GM04504 (cell line): ENCODE data around the gene TNNT1.

Experiments
- DNase-seq: peaks from one replicate; pipeline ENCODE4 v3.0.0-alpha.2; 2012; ENCODE audit warnings: low read depth

Gene TNNT1

DNA sequence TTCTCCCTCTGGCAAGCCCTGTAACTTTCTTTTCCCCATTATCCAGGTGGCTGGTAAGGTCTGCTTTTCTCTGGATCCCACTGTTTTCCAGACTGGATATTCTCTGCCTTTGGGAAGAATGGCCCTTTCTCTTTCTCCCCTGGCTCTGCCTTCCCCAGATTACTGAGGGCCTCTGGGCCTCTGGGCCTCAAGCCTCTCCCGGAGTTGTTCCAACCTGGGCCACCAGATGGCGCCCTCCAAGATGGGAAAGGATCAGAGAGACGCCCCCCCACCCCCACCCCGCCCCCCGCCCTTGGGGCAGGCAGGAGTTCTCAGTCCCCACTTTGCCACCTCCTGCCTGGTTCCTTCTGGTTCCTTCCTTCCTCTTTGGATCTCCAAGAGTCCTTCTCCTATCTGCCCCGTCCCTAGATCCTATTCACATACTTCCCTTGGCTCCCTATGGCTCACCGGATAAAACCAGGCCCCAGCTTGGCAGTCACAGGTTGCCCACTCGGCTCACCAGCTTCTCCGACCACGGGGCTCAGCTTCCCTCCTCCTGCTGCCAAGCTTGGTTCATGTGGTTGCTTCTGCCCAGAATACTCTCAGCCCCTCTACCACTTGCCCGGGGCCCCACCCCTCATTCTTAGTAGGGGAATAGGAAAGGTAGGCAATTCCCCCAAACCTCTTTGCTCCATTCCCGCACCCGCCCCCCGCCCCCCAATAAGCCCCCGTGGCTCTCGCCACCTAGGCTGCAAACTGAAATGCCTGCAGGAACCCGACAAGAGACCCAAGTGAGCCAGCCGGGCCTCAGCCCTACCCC lies 60.3 kb downstream of the TNNT1 start:
- peak; percentile 27 for DNase-seq

DNA sequence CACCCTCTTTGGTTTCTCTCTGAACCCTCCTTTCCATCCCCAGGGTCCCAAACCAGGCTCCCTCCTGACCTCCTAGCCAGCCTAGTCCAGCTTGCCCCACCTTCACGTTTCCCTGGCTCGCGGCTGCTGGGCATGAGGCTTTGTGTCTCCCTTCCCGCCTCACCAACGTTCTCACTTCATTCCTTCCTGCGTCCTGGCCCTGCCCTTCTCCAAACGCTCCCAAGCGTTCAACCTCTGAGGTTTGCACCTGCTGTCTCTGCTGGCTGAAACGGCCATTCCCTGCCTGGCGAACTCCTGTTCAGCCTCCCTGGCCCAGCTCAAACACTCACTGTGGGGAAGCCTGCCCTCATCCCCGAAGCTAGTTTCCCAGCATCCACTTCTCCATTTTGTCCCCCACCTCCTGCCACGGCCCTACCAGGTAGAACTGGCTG lies 61.0 kb downstream of the TNNT1 start:
- DNase-seq: no peak

DNA sequence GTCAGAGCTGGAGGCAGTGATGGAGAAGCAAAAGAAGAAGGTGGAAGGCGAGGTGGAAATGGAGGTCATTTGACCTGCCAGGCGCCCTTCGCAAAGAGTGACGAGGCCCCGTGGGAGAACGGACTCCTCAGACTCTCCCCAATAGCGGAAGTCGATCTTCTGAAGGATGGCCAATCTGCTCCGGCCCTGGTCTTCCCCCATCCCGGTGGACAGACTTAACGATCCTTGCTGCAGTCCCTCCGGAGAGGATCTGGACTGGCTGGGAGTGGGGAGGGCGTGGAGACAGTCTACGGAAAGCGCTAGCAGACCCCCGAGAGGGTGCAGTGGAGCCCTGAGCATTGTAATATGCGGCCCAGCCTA lies 61.5 kb downstream of the TNNT1 start:
- DNase-seq: no peak

GRCh38 chr19:55086730-55087541 lies 62.1 kb downstream of the TNNT1 start:
- DNase-seq: peak; percentile 89

GRCh38 chr19:55085923-55086715 lies 62.9 kb downstream of the TNNT1 start:
- no peak for DNase-seq

- DNase-seq: no peak
These were observed 64.6 kb downstream of the TNNT1 start for GRCh38 chr19:55084416-55084815.

GRCh38 chr19:55083004-55083850 lies 65.8 kb downstream of the TNNT1 start:
- DNase-seq: no peak
